ENCODE measurements around the gene EMX1. TPM values are rescaled to one million over a fixed set of nuclear protein-coding genes. Genes with fewer than 3 reads are reported as not detected.

Gene EMX1
- not detected in 2 replicates for total RNA-seq
- long read RNA-seq = 0 reads

DNA sequence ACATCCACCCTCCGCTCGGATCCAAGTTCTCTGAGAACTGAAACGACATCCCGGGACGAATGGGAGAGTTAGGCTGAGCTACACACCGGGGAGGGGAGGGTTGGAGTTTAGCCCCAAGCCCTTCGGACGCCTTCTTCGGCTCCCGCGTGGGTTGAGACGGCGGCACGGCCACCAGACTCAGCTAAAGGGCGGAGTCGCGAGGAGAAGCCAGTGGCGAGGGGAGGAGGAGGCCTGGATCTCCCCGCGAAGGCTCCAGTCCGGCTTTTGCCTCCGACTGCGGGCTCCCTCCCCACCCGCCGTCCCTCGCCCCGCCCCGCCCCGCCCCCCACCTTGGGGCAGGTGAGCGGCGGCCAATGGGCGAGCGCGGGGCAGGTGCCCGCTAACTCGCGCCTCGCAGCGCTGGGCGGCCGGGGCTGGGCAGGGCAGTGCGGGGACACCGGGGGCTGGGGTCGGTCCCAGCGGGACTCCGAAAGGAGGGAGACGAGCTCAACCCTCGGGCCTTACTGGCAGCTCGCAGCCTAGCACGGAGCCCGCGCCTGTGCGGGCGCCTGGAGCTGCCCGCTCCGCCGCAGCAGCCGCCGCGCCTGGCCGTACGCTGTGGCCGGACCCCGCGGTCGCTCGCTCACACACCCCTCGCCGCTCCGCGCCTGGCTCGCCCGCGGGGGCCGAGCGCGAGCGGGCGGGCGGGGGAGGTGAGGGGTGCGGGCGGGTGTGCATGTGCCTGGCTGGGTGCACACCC lies at the start of gene EMX1:
TSS of gene EMX1 (plus strand) at position 382 of the 739 bp plus-strand sequence. CDS start at position 716, 334 bp downstream.
- Mint-ChIP-seq H3K27me3 (ENCODE audit: unreplicated experiment) (peaks cover 78% of the 10 kb centered on the region), H3K9me3 (ENCODE audit: unreplicated experiment) (no peaks in the 10 kb centered on the region), H3K4me3 (ENCODE audit: unreplicated experiment) (peak within 1 kb of the TSS; percentile 59), H3K36me3 (ENCODE audit: unreplicated experiment) (no peaks in the 10 kb centered on the region), H3K4me1 (ENCODE audit: unreplicated experiment) (peaks cover 28% of the 10 kb centered on the region), H3K27ac (ENCODE audit: unreplicated experiment) (no peak within 1 kb of the TSS)
- TF ChIP-seq, protein P1, sequence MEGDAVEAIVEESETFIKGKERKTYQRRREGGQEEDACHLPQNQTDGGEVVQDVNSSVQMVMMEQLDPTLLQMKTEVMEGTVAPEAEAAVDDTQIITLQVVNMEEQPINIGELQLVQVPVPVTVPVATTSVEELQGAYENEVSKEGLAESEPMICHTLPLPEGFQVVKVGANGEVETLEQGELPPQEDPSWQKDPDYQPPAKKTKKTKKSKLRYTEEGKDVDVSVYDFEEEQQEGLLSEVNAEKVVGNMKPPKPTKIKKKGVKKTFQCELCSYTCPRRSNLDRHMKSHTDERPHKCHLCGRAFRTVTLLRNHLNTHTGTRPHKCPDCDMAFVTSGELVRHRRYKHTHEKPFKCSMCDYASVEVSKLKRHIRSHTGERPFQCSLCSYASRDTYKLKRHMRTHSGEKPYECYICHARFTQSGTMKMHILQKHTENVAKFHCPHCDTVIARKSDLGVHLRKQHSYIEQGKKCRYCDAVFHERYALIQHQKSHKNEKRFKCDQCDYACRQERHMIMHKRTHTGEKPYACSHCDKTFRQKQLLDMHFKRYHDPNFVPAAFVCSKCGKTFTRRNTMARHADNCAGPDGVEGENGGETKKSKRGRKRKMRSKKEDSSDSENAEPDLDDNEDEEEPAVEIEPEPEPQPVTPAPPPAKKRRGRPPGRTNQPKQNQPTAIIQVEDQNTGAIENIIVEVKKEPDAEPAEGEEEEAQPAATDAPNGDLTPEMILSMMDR (IDR thresholded peaks at IDR 0.05) = no peak
- peak; percentile 80 for DNase-seq (ENCODE audit: extremely low spot score, unreplicated experiment)

DNA sequence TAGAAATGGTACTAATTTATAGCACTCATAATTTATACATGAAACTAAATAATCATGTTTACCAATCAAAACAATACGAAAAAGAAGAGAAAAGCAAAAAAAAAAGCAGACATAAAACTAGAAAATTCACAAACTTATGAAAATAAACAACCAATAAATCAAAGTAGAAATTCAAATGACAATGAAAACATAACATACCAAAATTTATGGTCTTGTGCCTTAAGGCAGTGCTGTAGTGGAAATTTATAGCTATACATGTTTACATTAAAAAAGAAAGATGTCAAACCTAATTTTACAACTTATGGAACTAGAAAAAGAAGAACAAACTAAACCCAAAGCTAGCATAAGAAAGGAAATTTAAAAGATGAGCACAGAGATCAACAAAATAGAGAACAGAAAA lies 46.3 kb upstream of the EMX1 start:
- H3K4me1 Mint-ChIP-seq (ENCODE audit: unreplicated experiment) = no peaks in the 10 kb centered on the region
- no peak overlapping the region for H3K4me3 Mint-ChIP-seq (ENCODE audit: unreplicated experiment)
- peaks cover 3% of the 10 kb centered on the region for H3K36me3 Mint-ChIP-seq (ENCODE audit: unreplicated experiment)
- no peak for DNase-seq (ENCODE audit: extremely low spot score, unreplicated experiment)
- peaks cover 81% of the 10 kb centered on the region for H3K27me3 Mint-ChIP-seq (ENCODE audit: unreplicated experiment)
- TF ChIP-seq, protein P1 (IDR thresholded peaks at IDR 0.05) = no peak
- peaks cover 9% of the 10 kb centered on the region for H3K9me3 Mint-ChIP-seq (ENCODE audit: unreplicated experiment)
- H3K27ac Mint-ChIP-seq (ENCODE audit: unreplicated experiment) = no peak overlapping the region

DNA sequence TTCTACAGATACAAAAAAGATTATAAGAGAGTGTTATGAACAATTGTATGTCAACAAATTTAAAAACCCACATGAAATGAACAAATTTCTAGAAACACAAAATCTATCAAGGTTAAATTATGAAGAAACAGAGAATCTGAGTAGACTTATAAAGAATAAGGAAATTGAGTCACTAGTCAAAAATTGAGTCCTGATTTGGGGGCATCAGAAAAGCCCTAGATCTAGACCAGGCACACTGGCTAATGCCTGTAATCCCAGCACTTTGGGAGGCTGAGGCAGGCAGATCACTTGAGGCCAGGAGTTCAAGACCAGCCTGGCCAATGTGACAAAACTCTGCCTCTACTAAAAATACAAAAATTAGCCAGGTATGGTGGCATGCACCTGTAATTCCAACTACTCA lies 45.4 kb upstream of the EMX1 start:
- TF ChIP-seq, protein P1 (IDR thresholded peaks at IDR 0.05) = no peak
- DNase-seq (ENCODE audit: extremely low spot score, unreplicated experiment) = no peak
- H3K4me3 Mint-ChIP-seq (ENCODE audit: unreplicated experiment) = no peak overlapping the region
- no peaks in the 10 kb centered on the region for H3K4me1 Mint-ChIP-seq (ENCODE audit: unreplicated experiment)
- H3K27me3 Mint-ChIP-seq (ENCODE audit: unreplicated experiment) = peaks cover 80% of the 10 kb centered on the region
- no peak overlapping the region for H3K27ac Mint-ChIP-seq (ENCODE audit: unreplicated experiment)
- H3K9me3 Mint-ChIP-seq (ENCODE audit: unreplicated experiment) = peaks cover 9% of the 10 kb centered on the region
- peaks cover 3% of the 10 kb centered on the region for H3K36me3 Mint-ChIP-seq (ENCODE audit: unreplicated experiment)

DNA sequence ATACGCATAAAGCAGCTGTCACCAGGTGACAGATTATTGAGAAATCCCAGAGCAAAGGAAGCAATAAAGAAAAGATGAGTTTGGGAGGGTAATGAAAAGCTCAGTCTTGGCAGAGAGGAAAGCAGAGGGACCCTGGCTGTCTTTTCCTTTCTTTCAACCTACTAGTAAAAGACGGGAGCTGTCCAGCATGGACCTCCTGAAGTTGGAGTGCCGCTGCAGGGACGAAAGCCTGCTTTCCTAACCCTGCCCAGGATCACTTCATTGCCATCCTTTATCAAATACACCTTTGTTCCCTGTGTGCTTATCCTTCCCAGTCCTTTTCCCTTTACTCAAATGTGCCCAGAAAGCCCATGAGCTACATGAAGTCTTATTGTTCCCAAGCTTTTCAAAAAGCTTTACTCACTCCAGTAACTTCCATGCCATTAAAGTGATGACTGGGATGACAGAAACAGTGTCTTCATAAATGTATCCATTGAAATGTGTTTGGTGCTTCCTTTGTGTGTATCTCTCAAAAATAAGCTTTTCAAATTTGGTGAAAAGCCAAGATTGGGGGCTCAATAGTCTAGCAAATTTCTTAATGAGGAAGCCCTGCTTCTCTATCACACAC lies 33.9 kb upstream of the EMX1 start:
- peaks cover 35% of the 10 kb centered on the region for H3K27me3 Mint-ChIP-seq (ENCODE audit: unreplicated experiment)
- H3K36me3 Mint-ChIP-seq (ENCODE audit: unreplicated experiment) = no peaks in the 10 kb centered on the region
- no peak for DNase-seq (ENCODE audit: extremely low spot score, unreplicated experiment)
- H3K4me1 Mint-ChIP-seq (ENCODE audit: unreplicated experiment) = peaks cover 10% of the 10 kb centered on the region
- TF ChIP-seq, protein P1 (IDR thresholded peaks at IDR 0.05) = no peak
- H3K4me3 Mint-ChIP-seq (ENCODE audit: unreplicated experiment) = no peak overlapping the region
- no peak overlapping the region for H3K27ac Mint-ChIP-seq (ENCODE audit: unreplicated experiment)
- no peaks in the 10 kb centered on the region for H3K9me3 Mint-ChIP-seq (ENCODE audit: unreplicated experiment)

DNA sequence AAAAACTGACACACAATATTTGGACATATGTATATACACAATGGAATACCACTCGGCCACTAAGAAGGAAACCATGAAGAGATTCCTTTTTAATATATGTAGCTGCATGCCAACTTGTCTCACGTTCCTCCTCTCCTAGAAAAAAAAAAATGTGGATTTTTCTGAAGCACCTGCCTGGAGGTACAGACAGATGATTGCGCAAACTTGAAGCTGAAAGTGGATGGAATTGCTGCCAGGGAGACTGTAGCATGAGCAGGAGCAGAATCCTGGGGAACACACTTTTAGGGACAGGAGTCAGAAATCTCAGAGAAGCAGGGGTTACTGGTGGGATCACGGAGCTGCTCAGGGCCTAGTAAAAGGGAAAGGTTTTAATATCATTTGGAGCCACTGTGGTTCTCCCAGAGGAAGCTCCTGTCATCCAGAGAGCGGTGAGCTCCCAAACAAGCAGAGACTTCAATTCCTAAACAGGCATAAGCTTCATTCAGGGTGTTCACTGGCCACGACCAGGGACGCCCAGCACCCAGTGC lies 30.8 kb upstream of the EMX1 start:
- TF ChIP-seq, protein P1 (IDR thresholded peaks at IDR 0.05) = no peak
- H3K4me3 Mint-ChIP-seq (ENCODE audit: unreplicated experiment) = peak overlapping the region; percentile 73
- no peaks in the 10 kb centered on the region for H3K9me3 Mint-ChIP-seq (ENCODE audit: unreplicated experiment)
- no peak overlapping the region for H3K27ac Mint-ChIP-seq (ENCODE audit: unreplicated experiment)
- no peak for DNase-seq (ENCODE audit: extremely low spot score, unreplicated experiment)
- H3K36me3 Mint-ChIP-seq (ENCODE audit: unreplicated experiment) = peaks cover under 1% of the 10 kb centered on the region
- peaks cover 10% of the 10 kb centered on the region for H3K4me1 Mint-ChIP-seq (ENCODE audit: unreplicated experiment)
- peaks cover 22% of the 10 kb centered on the region for H3K27me3 Mint-ChIP-seq (ENCODE audit: unreplicated experiment)
